ENCODE results near the gene FARS2.

GRCh38 chr6:5250911-5251310 is 10.4 kb upstream of the FARS2 start:
- TF ChIP-seq CTCF (conservative IDR thresholded peaks at IDR 0.05 in 1 of 2, IDR thresholded peaks at IDR 0.05 in 1 of 2; ENCODE audit: low read depth in 1 of 2, low read length in 2 of 2) (no peak), EZH2 (IDR thresholded peaks at IDR 0.05; ENCODE audit: low read length, missing control alignments) (no peak)

All from fibroblast of lung (primary cell).